HG03457 (cell line): ENCODE measurements around the gene BZW1.
"Not testable (repeated sequence)": the region's sequence is repeated elsewhere in the genome, so short reads cannot be mapped to it uniquely, and the experiment has no call there.

Experiments
- ATAC-seq: cut with Tn5 transposase; IDR thresholded peaks from one replicate; pipeline ENCODE4 v1.9.1; 2021; ENCODE audit warnings: moderate number of reproducible peaks; ENCODE audit not compliant: unreplicated experiment

Gene BZW1

DNA sequence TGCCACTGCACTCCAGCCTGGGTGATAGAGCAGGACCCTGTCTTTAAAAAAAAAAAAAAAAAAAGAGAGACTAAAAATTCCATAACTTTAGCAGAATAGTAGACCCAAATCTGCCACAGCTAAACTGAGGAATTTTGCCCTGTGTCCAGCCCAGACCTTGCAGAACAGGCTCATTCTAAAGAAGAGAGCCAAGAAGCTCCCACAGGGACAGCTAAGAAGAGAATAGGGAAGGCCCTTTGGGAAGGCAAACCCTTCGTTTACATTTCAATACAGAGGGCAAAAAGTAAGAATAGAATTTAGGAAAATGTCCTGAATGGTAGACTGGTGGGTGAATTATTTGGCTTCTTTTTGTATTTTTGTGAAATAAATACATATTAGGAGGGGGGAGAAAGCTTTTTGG lies 21.5 kb upstream of the BZW1 start:
- ATAC-seq, result no peak

GRCh38 chr2:200791905-200792304 lies 19.8 kb upstream of the BZW1 start:
- ATAC-seq, result no peak

GRCh38 chr2:200794143-200794542 lies 17.6 kb upstream of the BZW1 start:
- ATAC-seq, result no peak

- no peak for ATAC-seq
Measured at GRCh38 chr2:200795028-200795440, 16.7 kb upstream of the BZW1 start.

DNA sequence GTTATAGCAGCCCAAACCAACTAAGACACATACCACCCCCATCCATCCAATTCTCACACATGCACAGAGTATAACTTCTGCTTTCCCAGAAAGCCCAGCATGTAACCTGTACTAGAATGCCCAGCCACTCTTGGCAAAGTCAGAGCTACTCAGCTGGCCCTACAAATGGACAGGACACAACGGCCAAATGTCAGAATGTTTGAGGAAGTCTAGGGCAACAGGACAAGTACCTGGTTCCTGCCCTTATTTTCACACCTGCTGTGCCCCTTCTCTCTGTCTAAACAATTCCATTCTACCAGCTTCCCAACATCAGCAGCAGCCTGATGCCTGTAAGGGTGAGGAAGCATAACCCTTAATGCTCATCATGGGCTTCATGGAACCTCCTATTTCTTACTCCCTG lies 15.1 kb upstream of the BZW1 start:
- ATAC-seq, result no peak

DNA sequence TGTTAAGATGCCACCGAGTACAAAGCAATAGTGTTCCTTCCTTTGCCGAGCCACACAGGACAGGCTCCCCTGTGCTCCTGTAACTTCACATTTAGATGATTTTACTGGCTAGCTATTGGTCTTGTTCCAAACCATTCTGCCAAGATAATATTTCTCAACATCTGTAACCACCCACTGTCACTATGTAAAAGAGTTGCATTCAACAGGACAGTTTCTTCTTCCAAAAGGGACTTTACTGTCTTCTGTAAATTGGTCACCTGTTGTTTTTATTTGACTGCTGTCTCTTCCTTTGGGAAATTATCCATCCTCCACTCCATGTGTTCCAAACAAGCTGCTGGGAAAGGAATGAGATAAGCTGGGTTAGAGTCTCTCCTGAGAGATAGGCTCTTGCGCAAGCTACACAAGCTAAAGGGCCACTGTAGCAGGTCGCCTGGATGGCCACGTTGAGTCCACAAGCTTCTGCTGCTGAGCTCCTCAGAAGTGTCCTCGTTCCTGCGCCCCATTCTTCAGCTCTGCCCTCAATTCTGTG lies 14.4 kb upstream of the BZW1 start:
- ATAC-seq, result no peak

DNA sequence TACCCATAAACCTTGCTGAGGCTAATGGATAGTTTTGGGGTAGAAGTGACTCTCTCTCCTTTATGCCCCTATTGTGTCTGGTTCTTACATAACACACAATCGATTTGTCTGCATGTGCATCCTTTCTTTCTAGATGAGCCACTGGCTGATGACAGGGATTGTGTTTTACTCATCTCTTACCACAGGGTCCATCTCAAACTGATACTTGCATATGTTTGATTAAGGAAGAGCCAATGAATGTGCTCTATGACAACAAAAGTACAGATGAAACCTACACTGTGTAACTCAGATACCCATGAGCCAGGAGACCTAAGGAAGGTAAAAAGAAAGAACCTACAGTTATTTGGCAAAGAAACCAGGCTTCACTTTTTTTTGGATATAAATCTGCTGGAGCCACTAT lies 13.2 kb upstream of the BZW1 start:
- ATAC-seq, result no peak

DNA sequence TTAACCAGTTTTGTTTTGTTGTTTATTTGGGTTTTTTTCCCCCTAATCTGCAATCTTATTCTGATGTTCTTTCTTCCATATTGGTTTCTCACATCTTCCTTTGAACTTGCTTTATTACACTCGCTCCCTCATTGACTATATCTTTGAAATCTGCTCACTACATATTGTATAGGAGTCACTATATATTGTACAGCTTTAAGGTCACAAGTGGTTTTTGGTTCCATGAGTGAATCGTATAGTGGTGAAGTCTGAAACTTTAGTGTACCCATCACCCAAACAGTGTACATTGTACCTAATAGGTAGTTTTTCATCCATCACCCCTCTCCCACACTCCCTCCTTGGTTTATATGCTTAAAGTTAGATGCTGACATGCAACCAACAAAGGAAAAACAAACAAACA lies 11.3 kb upstream of the BZW1 start:
- ATAC-seq, result no peak

DNA sequence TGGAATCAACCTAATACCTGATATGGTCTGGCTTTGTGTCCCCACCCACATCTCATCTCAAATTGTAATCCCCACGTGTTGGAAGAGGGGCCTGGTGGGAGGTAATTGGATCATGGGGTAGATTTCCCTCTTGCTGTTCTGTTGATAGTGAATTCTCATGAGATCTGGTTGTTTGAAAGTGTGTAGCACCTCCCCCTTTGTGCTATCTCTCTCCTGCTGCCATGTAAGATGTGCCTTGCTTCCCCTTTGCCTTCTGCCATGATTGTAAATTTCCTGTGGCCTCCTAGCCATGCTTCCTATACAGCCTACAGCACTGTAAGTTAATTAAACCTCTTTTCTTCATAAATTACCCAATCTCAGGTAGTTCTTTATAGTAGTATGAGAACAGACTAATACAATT lies 10.3 kb upstream of the BZW1 start:
- not testable (repeated sequence) for ATAC-seq

- no peak for ATAC-seq
Measured at GRCh38 chr2:200809506-200810251, 2.0 kb upstream of the BZW1 start.

- no peak for ATAC-seq
Measured at GRCh38 chr2:200810252-200810997, 1.3 kb upstream of the BZW1 start.

- no peak for ATAC-seq
Measured at GRCh38 chr2:200810998-200811332, 745 bp upstream of the BZW1 start.

DNA sequence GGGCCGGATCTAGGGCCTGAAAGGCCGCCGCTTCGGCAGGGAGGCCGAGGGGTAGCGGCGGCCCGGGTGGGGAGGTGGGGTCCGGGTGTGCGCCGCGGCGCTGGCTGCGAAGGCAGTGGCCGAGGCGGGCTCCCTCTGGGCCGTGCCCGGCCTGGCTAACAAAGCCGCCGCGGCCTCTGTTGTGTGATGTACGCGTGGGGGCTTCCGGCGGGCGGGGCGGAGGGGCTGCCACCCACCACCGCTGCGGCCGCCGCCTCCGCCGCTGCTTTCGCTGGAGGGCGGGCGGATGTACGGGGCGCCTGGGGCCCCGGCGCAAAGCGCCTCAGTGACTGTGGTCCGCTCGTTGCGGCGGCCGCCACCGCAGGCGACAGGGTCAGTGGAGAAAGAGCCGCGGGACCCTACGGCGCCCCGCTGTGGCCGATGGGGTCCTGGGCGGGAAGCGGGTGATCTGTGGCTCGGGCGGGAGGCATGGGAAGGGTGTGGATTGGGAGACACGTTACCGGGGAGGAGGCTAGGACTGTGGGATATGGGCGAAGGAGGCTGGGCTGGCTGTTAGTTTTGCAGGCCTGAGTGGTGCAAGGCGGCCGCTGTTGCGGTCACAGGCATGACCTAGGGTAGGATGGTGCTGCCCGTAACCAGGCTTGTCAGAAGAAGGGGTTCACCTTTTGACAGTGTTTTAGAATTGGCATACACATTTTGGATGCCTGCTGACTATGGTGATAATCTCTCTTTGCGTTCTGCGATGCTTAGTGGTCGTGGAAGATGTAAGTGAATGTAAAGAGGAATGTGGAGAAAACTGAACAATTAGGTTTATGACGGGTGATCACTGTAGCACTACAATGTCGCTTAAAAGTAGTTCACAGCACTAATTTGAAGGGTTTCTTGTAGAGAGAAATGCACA lies 662 bp downstream of the BZW1 start:
- ATAC-seq, result peak; percentile 28

DNA sequence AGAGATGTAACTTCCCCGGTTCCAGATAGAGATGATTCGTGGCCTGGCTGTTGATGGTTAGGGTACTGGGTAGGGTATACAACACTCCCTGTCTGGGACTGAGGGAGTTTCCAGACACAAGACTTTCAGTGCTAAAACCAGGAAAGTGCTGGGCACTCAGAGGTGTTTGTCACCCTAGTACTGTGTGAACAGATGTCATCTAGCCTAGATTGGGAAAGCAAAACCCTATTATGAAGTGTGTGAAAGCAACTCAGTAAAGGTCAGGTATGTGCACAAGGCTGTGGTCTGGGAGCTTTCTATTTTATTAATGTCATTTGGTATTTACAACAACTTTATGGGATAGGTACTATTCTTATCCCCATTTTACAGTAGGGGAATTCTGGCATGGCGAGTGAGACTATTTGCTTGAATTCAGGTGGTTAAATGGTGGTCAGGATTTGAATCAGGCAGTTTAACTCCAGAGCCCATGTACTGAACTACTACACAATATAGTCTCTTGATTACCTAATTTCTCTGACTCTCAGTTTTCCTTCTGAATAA lies 2.6 kb downstream of the BZW1 start:
- peak; percentile 16 for ATAC-seq

- no peak for ATAC-seq
Measured at GRCh38 chr2:200814917-200815316, 3.2 kb downstream of the BZW1 start.

DNA sequence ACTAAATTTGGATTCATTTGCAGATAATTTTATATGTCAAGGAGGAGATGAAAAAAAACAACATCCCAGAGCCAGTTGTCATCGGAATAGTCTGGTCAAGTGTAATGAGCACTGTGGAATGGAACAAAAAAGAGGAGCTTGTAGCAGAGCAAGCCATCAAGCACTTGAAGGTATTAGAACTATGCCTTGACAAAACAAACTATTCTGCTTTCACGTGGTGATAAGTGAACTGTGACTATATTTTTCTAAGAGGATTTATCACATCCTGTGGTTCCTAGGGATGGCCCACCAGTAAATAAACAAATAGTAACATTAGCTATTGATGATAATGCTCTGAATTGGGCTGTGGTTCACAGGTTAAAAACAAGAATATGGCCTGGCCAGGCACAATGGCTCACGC lies 7.0 kb downstream of the BZW1 start:
- not testable (repeated sequence) for ATAC-seq

DNA sequence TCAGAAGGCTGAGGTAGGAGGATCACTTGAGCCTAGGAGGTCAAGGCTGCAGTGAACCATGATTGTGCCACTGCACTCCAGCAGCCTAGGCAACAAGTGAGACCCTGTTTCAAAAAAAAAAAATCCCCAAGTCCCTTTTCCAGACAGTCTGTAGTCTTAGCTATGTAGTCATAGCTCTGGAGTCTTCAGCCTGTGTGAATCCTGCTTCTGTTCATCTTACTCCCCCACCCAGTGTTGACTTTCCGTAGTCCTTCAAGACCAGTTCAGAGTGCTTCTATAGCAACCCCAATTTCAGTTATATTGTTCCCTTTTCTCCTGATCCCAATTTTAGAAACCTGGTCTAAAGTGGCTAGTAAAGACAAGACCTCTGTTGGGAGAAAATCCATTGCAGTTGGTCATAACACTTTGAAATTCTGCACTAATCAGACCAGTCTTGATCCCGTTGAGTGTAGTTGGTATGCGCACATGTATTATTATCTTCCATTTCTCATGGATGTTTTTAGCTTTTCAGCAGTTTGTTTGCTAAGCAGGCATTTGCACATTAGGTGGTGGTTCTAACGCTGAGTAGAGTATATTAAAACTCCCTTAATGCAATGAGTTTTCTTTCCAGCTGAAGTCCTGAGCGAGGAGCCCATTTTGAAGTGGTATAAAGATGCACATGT lies 9.0 kb downstream of the BZW1 start:
- ATAC-seq, result no peak

DNA sequence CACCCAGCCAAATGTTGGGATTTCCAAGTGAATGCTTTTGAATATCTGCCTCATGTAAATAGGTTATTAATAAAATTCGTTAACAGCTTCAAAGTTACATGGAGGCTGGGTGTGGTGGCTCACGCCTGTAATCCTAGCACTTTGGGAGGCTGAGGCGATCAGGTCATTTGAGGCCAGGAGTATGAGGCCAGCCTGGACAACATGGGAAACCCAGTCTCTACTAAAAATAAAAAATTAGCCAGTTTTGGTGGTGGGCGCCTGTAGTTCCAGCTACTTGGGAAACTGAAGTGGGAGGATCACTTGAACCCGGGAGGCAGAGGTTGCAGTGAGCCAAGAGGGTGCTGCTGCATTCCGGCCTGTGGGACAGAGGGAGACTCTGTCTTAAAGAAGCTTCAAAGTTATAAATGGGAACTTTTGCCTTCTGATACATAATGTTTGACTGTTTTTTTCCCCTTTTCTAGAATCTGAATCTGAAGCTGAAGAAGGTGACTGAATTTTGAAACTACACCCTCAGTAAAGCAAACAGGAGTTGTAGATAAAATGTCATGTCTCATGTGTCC lies 10.1 kb downstream of the BZW1 start:
- ATAC-seq, result no peak

- ATAC-seq, result no peak
Measured at GRCh38 chr2:200828104-200828503, 16.4 kb downstream of the BZW1 start.

- ATAC-seq, result no peak
Measured at GRCh38 chr2:200828572-200829257, 17.0 kb downstream of the BZW1 start.
